Spleen (tissue), 7 donors: ENCODE data around the gene UBAP2L.
"Not testable (repeated sequence)": the region's sequence is repeated elsewhere in the genome, so short reads cannot be mapped to it uniquely, and the experiment has no call there.

Source experiments
- POLR2A ChIP-seq, 3 donors: fragments of 450-650 bp; IDR thresholded peaks; one replicate each; pipeline ENCODE4 v1.5.1; 2017; ENCODE audit warnings: antibody characterized with exemption in 3 of 3, mild to moderate bottlenecking in 1 of 3
- TF ChIP-seq, protein P1 (sequence below), 11 experiments: fragments of 200-600 bp in 7 of 11; fragments of 450-650 bp in 4 of 11; sonication (generic) in 4 of 11; IDR thresholded peaks in 8 of 11; conservative IDR thresholded peaks in 3 of 11; 1 replicate in 7 of 11; 2 replicates in 4 of 11; pipeline versions ENCODE4 v1.4.0 to v1.8.0; 2016 to 2021; ENCODE audit warnings: antibody characterized with exemption in 11 of 11, inconsistent platforms in 4 of 11, mild to moderate bottlenecking in 1 of 11
- donor health status: DM: no; HTN: no; CAD: no; lungs with moderate emphysema.
- donor health status: DM: no; HTN: no; CAD: no.
- donor health status: DM: no; HTN: no; CAD: no.

GRCh38 chr1:154231112-154231511 lies 10.4 kb downstream of the UBAP2L start:
- TF ChIP-seq, protein P1, sequence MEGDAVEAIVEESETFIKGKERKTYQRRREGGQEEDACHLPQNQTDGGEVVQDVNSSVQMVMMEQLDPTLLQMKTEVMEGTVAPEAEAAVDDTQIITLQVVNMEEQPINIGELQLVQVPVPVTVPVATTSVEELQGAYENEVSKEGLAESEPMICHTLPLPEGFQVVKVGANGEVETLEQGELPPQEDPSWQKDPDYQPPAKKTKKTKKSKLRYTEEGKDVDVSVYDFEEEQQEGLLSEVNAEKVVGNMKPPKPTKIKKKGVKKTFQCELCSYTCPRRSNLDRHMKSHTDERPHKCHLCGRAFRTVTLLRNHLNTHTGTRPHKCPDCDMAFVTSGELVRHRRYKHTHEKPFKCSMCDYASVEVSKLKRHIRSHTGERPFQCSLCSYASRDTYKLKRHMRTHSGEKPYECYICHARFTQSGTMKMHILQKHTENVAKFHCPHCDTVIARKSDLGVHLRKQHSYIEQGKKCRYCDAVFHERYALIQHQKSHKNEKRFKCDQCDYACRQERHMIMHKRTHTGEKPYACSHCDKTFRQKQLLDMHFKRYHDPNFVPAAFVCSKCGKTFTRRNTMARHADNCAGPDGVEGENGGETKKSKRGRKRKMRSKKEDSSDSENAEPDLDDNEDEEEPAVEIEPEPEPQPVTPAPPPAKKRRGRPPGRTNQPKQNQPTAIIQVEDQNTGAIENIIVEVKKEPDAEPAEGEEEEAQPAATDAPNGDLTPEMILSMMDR (IDR thresholded peaks at IDR 0.05 in 8 of 11, conservative IDR thresholded peaks at IDR 0.05 in 3 of 11) = not testable (repeated sequence)
- not testable (repeated sequence) for TF ChIP-seq POLR2A (IDR thresholded peaks at IDR 0.05)
